Brain microvascular endothelial cell (primary cell): ENCODE data around the gene ARPC5.

ENCODE experiments used
- DNase-seq: peaks from one replicate; pipeline ENCODE4 v3.0.0-alpha.2; 2020
- H3K27ac ChIP-seq: fragments of 250-450 bp; sonication (Bioruptor Pico); 2 replicates; pipeline ENCODE4 v1.5.1; 2020; ENCODE audit warnings: mild to moderate bottlenecking, moderate library complexity
- H3K27me3 ChIP-seq: fragments of 250-450 bp; sonication (Bioruptor Pico); replicated peaks from 2 replicates; pipeline ENCODE4 v1.5.1; 2020; ENCODE audit warnings: mild to moderate bottlenecking
- H3K36me3 ChIP-seq: fragments of 250-450 bp; sonication (Bioruptor Pico); replicated peaks from 2 replicates; pipeline ENCODE4 v1.5.1; 2020; ENCODE audit warnings: mild to moderate bottlenecking
- H3K4me3 ChIP-seq: 2 replicates; pipeline ENCODE4 v1.5.1; 2011; ENCODE audit warnings: low read depth, mild to moderate bottlenecking, control low read depth, low read length, moderate library complexity
- in situ Hi-C: cut with HindIII; loops from 2 replicates; pipeline ENCODE4 v1.10.0; 2017; ENCODE audit warnings: low sequenced_read_pairs, low pct_ligation_motif_present
- TF ChIP-seq, protein P1 (sequence below): IDR thresholded peaks from 2 replicates; pipeline ENCODE4 v1.5.1; 2011; ENCODE audit warnings: low read depth, mild to moderate bottlenecking, moderate library complexity, low read length, control low read depth, inconsistent platforms; ENCODE audit errors: missing control alignments

The ARPC5 gene

DNA sequence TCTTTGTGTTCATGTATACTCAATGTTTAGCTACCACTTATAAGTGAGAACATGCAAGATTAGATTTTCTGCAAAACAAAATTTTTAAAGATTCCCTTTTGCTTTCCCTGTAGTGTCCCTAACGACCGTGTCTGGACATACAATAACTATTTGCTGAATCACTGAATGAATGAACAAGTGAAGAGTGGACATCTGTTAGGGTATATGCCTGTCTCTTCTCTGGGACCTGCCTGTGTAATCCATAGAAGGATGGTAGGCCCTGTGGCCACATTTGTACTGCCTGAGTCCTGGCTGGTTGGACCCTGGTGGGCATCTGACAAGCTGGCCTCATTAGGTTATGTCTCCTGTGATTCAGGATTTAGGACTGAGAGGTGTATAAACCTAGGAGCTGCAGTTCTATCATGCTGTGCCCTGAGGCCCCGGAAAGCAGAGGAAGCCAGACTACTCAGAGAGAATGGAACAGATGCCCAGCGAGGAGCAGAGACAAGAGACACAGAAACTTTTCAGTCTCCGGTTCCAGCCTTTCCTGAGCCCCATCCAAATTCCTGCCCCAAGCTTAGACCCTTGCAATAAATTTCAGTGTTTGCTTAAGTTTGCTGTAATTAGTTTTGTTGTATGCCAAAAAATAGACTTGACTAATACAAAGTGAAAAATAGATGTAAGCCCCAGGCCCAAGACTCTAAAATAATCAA, 37.8 kb downstream of the ARPC5 start:
- no peak for DNase-seq
- TF ChIP-seq, protein P1, sequence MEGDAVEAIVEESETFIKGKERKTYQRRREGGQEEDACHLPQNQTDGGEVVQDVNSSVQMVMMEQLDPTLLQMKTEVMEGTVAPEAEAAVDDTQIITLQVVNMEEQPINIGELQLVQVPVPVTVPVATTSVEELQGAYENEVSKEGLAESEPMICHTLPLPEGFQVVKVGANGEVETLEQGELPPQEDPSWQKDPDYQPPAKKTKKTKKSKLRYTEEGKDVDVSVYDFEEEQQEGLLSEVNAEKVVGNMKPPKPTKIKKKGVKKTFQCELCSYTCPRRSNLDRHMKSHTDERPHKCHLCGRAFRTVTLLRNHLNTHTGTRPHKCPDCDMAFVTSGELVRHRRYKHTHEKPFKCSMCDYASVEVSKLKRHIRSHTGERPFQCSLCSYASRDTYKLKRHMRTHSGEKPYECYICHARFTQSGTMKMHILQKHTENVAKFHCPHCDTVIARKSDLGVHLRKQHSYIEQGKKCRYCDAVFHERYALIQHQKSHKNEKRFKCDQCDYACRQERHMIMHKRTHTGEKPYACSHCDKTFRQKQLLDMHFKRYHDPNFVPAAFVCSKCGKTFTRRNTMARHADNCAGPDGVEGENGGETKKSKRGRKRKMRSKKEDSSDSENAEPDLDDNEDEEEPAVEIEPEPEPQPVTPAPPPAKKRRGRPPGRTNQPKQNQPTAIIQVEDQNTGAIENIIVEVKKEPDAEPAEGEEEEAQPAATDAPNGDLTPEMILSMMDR, result no peak
- Histone ChIP-seq H3K27me3 (no peaks in the 10 kb centered on the region), H3K4me3 (no peak overlapping the region), H3K27ac (no peak overlapping the region), H3K36me3 (no peaks in the 10 kb centered on the region)
- in situ Hi-C loops, result no loop called here

DNA sequence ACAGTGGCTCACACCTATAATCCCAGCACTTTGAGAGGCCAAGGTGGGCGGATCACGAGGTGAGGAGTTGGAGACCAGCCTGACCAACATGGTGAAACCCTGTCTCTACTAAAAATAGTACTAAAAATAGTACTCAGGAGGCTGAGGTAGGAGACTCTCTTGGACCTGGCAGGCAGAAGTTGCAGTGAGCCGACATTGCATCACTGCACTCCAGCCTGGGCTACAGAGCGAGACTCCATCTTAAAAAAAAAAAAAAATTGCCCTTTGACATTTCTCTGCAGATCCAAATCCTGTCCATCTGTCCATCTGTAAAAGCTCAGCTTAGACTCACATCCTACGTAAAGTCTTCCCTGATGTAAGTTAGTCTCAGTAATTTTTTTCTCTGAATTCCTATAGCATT, 39.1 kb downstream of the ARPC5 start:
- Histone ChIP-seq H3K27me3 (no peaks in the 10 kb centered on the region), H3K36me3 (no peaks in the 10 kb centered on the region), H3K4me3 (no peak overlapping the region), H3K27ac (no peak overlapping the region)
- in situ Hi-C loops, result no loop called here
- DNase-seq, result no peak
- TF ChIP-seq, protein P1, result no peak

DNA sequence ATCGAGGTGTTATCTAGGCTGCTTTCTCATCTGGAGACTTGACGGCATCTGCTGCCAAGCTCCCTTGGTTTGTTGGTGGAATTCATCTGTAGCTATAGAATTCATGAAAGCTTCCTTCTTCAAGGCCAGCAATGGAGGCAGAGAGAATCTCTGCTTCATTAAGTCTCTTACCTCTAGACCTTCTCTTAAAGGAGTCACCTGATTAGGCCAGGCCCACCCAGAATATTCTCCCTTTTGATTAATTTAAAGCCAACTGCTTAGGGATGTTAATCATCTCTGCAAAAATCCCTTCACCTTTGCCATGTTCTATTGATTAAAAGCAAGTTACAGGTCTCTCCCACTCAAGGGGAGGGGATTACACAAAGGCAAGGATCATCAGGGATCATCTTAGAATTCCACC, 40.0 kb downstream of the ARPC5 start:
- no peak overlapping the region for H3K27ac ChIP-seq
- no peaks in the 10 kb centered on the region for H3K36me3 ChIP-seq
- no peak overlapping the region for H3K4me3 ChIP-seq
- H3K27me3 ChIP-seq, result no peaks in the 10 kb centered on the region
- in situ Hi-C loops, result no loop called here
- TF ChIP-seq, protein P1, result no peak
- no peak for DNase-seq

DNA sequence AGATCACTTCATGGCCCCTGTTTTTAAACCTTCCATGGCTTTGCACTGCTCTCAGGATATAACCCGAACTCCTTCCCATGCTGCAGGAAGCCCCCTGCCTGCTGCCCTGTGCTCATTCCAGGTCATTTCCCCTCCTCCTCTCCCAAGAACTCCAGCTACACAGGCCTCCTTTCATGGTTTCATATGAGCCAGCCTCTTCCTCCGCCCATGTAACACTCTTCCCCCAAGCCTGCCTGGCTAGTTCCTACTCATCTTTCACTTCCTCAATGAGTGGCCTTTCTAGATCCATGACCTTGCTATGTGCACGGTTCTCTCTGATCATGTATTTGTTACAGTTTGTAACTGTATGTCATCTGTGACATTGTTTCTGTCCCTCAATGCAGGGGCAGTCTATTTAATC, 42.2 kb downstream of the ARPC5 start:
- H3K27me3 ChIP-seq, result no peaks in the 10 kb centered on the region
- no peaks in the 10 kb centered on the region for H3K36me3 ChIP-seq
- no peak overlapping the region for H3K27ac ChIP-seq
- no peak overlapping the region for H3K4me3 ChIP-seq
- in situ Hi-C loops, result no loop called here
- no peak for DNase-seq
- TF ChIP-seq, protein P1, result no peak

DNA sequence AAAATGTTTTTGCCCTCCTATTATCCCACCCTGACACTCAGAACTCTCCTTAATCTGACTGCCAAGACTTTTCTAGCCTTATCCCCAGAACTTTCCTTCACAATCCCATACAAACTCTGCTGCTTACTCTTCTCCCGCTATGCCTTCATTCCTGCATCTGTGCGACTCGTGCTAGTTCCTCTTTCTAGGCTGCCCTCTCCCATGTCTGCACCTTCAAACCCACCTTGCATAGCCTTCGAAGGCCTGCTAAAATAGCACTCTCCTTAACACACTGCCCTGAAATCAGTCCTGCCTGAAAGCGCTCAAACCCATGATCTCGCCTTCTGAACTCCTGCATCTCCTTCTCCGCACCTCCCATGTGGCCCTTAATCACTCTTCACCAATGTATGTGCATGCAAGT, 42.9 kb downstream of the ARPC5 start:
- in situ Hi-C loops, result no loop called here
- no peaks in the 10 kb centered on the region for H3K36me3 ChIP-seq
- no peak overlapping the region for H3K27ac ChIP-seq
- TF ChIP-seq, protein P1, result no peak
- no peaks in the 10 kb centered on the region for H3K27me3 ChIP-seq
- DNase-seq, result no peak
- H3K4me3 ChIP-seq, result no peak overlapping the region
